HEK293 (cell line): ENCODE results near the gene MMAB.

ENCODE experiments used
- CTCF ChIA-PET: fragments of 350-600 bp; formaldehyde crosslinking; extraction: SDS; loops from one replicate; lab custom pipeline; 2021; ENCODE audit warnings: antibody characterized with exemption; lab: Yijun Ruan, JAX
- POLR2A ChIA-PET: fragments of 300-600 bp; formaldehyde crosslinking; extraction: SDS; loops from one replicate; lab custom pipeline; 2020; ENCODE audit warnings: antibody characterized with exemption, inconsistent platforms; lab: Yijun Ruan, JAX
- H3K27ac ChIP-seq: fragments of 200-500 bp; sonication (Bioruptor generic); 2 replicates; pipeline ENCODE4 v1.5.1; 2014; ENCODE audit warnings: low read depth, low read length, control low read depth, inconsistent platforms; ENCODE audit errors: extremely low read depth
- H3K36me3 ChIP-seq, 2 experiments: fragments of 200-500 bp in 1 of 2; sonication (Bioruptor generic) in 1 of 2; 1 replicate in 1 of 2; 2 replicates in 1 of 2; pipeline ENCODE4 v1.5.1; 2014 to 2017; ENCODE audit warnings: inconsistent platforms in 2 of 2, low read length in 2 of 2; ENCODE audit not compliant: control insufficient read depth in 2 of 2, insufficient read depth in 1 of 2
- H3K4me1 ChIP-seq: fragments of 200-500 bp; sonication (Bioruptor generic); 2 replicates; pipeline ENCODE4 v1.5.1; 2014; ENCODE audit warnings: mild to moderate bottlenecking, low read length, inconsistent platforms; ENCODE audit not compliant: control insufficient read depth, insufficient read depth
- H3K4me3 ChIP-seq: 2 replicates; pipeline ENCODE4 v1.5.1; 2011; ENCODE audit warnings: low read depth, mild to moderate bottlenecking, control low read depth, low read length, moderate library complexity
- H3K9me3 ChIP-seq: fragments of 200-500 bp; sonication (Bioruptor generic); 2 replicates; pipeline ENCODE4 v1.5.1; 2014; ENCODE audit warnings: low read depth, low read length, inconsistent platforms; ENCODE audit not compliant: control insufficient read depth, insufficient read depth
- CTCF ChIP-seq: fragments of 450-650 bp; formaldehyde crosslinking; IDR thresholded peaks from 2 replicates; pipeline ENCODE4 v1.5.1; 2016; ENCODE audit warnings: missing biosample characterization, missing genetic modification characterization
- GLI4 ChIP-seq: fragments of 450-650 bp; formaldehyde crosslinking; IDR thresholded peaks from 2 replicates; pipeline ENCODE4 v1.5.1; 2016; ENCODE audit warnings: missing biosample characterization, missing genetic modification characterization
- KLF16 ChIP-seq: fragments of 450-650 bp; formaldehyde crosslinking; IDR thresholded peaks from 2 replicates; pipeline ENCODE4 v1.5.1; 2017; ENCODE audit warnings: missing biosample characterization, missing genetic modification characterization
- MZF1 ChIP-seq: fragments of 450-650 bp; formaldehyde crosslinking; IDR thresholded peaks from 2 replicates; pipeline ENCODE4 v1.5.1; 2017; ENCODE audit warnings: missing biosample characterization, missing genetic modification characterization, borderline replicate concordance
- PATZ1 ChIP-seq: fragments of 450-650 bp; formaldehyde crosslinking; IDR thresholded peaks from 2 replicates; pipeline ENCODE4 v1.5.1; 2016; ENCODE audit warnings: missing biosample characterization, missing genetic modification characterization
- PRDM6 ChIP-seq: fragments of 450-650 bp; formaldehyde crosslinking; IDR thresholded peaks from 2 replicates; pipeline ENCODE4 v1.5.1; 2017; ENCODE audit warnings: missing biosample characterization, missing genetic modification characterization
- ZBTB10 ChIP-seq: fragments of 450-650 bp; formaldehyde crosslinking; IDR thresholded peaks from 2 replicates; pipeline ENCODE4 v1.5.1; 2016; ENCODE audit warnings: missing biosample characterization, missing genetic modification characterization
- ZBTB26 ChIP-seq: fragments of 450-650 bp; formaldehyde crosslinking; optimal IDR thresholded peaks from 2 replicates; pipeline ENCODE3; 2016; ENCODE audit warnings: missing biosample characterization, mild to moderate bottlenecking, missing genetic modification characterization
- ZBTB8A ChIP-seq: fragments of 450-650 bp; formaldehyde crosslinking; IDR thresholded peaks from 2 replicates; pipeline ENCODE4 v1.5.1; 2016; ENCODE audit warnings: missing biosample characterization, missing genetic modification characterization
- ZNF157 ChIP-seq: fragments of 450-650 bp; formaldehyde crosslinking; IDR thresholded peaks from 2 replicates; pipeline ENCODE4 v1.5.1; 2016; ENCODE audit warnings: missing biosample characterization, missing genetic modification characterization
- ZNF175 ChIP-seq: fragments of 450-650 bp; formaldehyde crosslinking; IDR thresholded peaks from 2 replicates; pipeline ENCODE4 v1.5.1; 2016; ENCODE audit warnings: missing biosample characterization, missing genetic modification characterization
- ZNF26 ChIP-seq: fragments of 450-650 bp; formaldehyde crosslinking; IDR thresholded peaks from 2 replicates; pipeline ENCODE4 v1.5.1; 2016; ENCODE audit warnings: missing biosample characterization, missing genetic modification characterization
- ZNF274 ChIP-seq, 2 experiments: fragments of 200-500 bp in 1 of 2; fragments of 450-650 bp in 1 of 2; sonication (Bioruptor generic) in 1 of 2; formaldehyde crosslinking in 1 of 2; IDR thresholded peaks; 2 replicates each; pipeline versions ENCODE4 v1.5.1 to v1.6.1; 2014 to 2016; ENCODE audit warnings: borderline replicate concordance in 1 of 2, inconsistent platforms in 1 of 2, low read length in 1 of 2, missing biosample characterization in 1 of 2, missing genetic modification characterization in 1 of 2
- ZNF341 ChIP-seq: fragments of 450-650 bp; formaldehyde crosslinking; IDR thresholded peaks from 2 replicates; pipeline ENCODE4; 2016; ENCODE audit warnings: low read depth, missing biosample characterization, missing genetic modification characterization
- ZNF350 ChIP-seq: fragments of 450-650 bp; formaldehyde crosslinking; IDR thresholded peaks from 2 replicates; pipeline ENCODE4 v1.5.0; 2017; ENCODE audit warnings: missing biosample characterization, mild to moderate bottlenecking, missing genetic modification characterization
- ZNF449 ChIP-seq: fragments of 450-650 bp; formaldehyde crosslinking; IDR thresholded peaks from 2 replicates; pipeline ENCODE4 v1.5.1; 2017; ENCODE audit warnings: missing biosample characterization, mild to moderate bottlenecking, missing genetic modification characterization, moderate library complexity
- ZNF48 ChIP-seq: fragments of 450-650 bp; formaldehyde crosslinking; IDR thresholded peaks from 2 replicates; pipeline ENCODE4 v1.5.1; 2016; ENCODE audit warnings: missing biosample characterization, missing genetic modification characterization
- ZNF624 ChIP-seq: fragments of 450-650 bp; formaldehyde crosslinking; IDR thresholded peaks from 2 replicates; pipeline ENCODE4 v1.5.1; 2017; ENCODE audit warnings: missing biosample characterization, missing genetic modification characterization
- ZNF837 ChIP-seq: fragments of 450-650 bp; formaldehyde crosslinking; IDR thresholded peaks from 2 replicates; pipeline ENCODE4 v1.5.1; 2016; ENCODE audit warnings: missing biosample characterization, missing genetic modification characterization
- ZSCAN16 ChIP-seq: fragments of 450-650 bp; formaldehyde crosslinking; IDR thresholded peaks from 2 replicates; pipeline ENCODE4 v1.5.1; 2016; ENCODE audit warnings: missing biosample characterization, missing genetic modification characterization

The MMAB gene

GRCh38 chr12:109560867-109561710 lies 12.2 kb downstream of the MMAB start:
- Histone ChIP-seq H3K27ac (no peak overlapping the region), H3K4me3 (no peak overlapping the region), H3K36me3 (peaks cover 7 to 38% of the 10 kb centered on the region in 2 experiments; a peak in 2 of 3 replicates), H3K4me1 (no peaks in the 10 kb centered on the region), H3K9me3 (no peaks in the 10 kb centered on the region)
- ChIA-PET POLR2A (no interaction called here), CTCF (interaction anchor here (2.0 kb wide), 1 partner anchor 43 kb away, joined by 6 read pairs; no protein-coding TSS in a partner anchor)
- TF ChIP-seq ZNF157 (tag by site-specific recombination) (no peak), MZF1 (tag by site-specific recombination) (no peak), ZNF48 (tag by site-specific recombination) (no peak), ZBTB8A (no peak), ZNF26 (tag by site-specific recombination) (no peak), ZSCAN16 (tag by site-specific recombination) (no peak), ZNF274 (IDR thresholded peaks at IDR 0.05; ENCODE audit: low read length) (no peak), ZNF274 (tag by site-specific recombination; IDR thresholded peaks at IDR 0.05; ENCODE audit: borderline replicate concordance) (no peak), PATZ1 (tag by site-specific recombination) (no peak), ZNF837 (tag by site-specific recombination) (no peak), GLI4 (tag by site-specific recombination) (no peak), ZNF350 (tag by site-specific recombination) (no peak)

- POLR2A ChIA-PET = interaction anchor here (0.9 kb wide), 1 partner anchor 14 kb away, joined by 4 read pairs; the partner anchor contains the start of genes MMAB and MVK
- CTCF ChIA-PET = interaction anchor here (1.0 to 2.0 kb wide), 2 partner anchors 42 to 218 kb away, joined by 4 to 6 read pairs; no protein-coding TSS in a partner anchor
These were observed 13.7 kb downstream of the MMAB start for GRCh38 chr12:109559601-109560000.

More at GRCh38 chr12:109559601-109560000, 13.7 kb downstream of the MMAB start:
- H3K4me3 ChIP-seq = no peak overlapping the region
- H3K36me3 ChIP-seq = peaks cover 5 to 24% of the 10 kb centered on the region in 2 experiments; a peak in 2 of 3 replicates
- H3K4me1 ChIP-seq = no peaks in the 10 kb centered on the region
- no peaks in the 10 kb centered on the region for H3K9me3 ChIP-seq
- no peak overlapping the region for H3K27ac ChIP-seq
- TF ChIP-seq ZBTB10 (tag by site-specific recombination) (no peak), PRDM6 (tag by site-specific recombination) (no peak), CTCF (no peak), ZNF175 (no peak), ZBTB26 (no peak), ZNF341 (tag by site-specific recombination) (no peak), ZNF449 (tag by site-specific recombination) (no peak), ZNF624 (tag by site-specific recombination) (no peak), KLF16 (tag by site-specific recombination) (no peak)
